ENCODE results near the gene GGCT. TPM values are rescaled to one million over a fixed set of nuclear protein-coding genes. Genes with fewer than 3 reads are reported as not detected.

Gene GGCT
- total RNA-seq, 1 donor from 2014 or later, result 160 TPM

GRCh38 chr7:30533886-30534285 is 29.3 kb upstream of the GGCT start:
- Histone ChIP-seq H3K79me2 (ENCODE audit: low read depth) (no peaks in the 10 kb centered on the region), H3K9me3 (ENCODE audit: low read depth) (no peaks in the 10 kb centered on the region), H4K20me1 (ENCODE audit: low read depth) (no peaks in the 10 kb centered on the region), H2AFZ (replicated peaks) (no peak overlapping the region), H3K4me2 (no peak overlapping the region), H3K4me1 (no peaks in the 10 kb centered on the region), H3K36me3 (no peaks in the 10 kb centered on the region), H3K27me3 (no peaks in the 10 kb centered on the region), H3K9ac (no peak overlapping the region), H3F3A (ENCODE audit: low read depth) (no peaks in the 10 kb centered on the region), H3K27ac (no peak overlapping the region), H3K4me3 (no peak overlapping the region)
- Mint-ChIP-seq H3K27ac (no peak overlapping the region), H3K36me3 (peaks cover 13% of the 10 kb centered on the region), H3K4me1 (no peaks in the 10 kb centered on the region), H3K4me3 (no peak overlapping the region), H3K27me3 (ENCODE audit: insufficient read depth, low read depth) (no peaks in the 10 kb centered on the region), H3K9me3 (peaks cover 8% of the 10 kb centered on the region)
- DNase-seq (ENCODE audit: low spot score), result no peak
- TF ChIP-seq EZH2 (IDR thresholded peaks at IDR 0.05) (no peak), EZH2phosphoT487 (IDR thresholded peaks at IDR 0.05) (no peak), CTCF (IDR thresholded peaks at IDR 0.05) (no peak)

GRCh38 chr7:30531286-30531685 is 26.7 kb upstream of the GGCT start:
- Mint-ChIP-seq H3K9me3 (no peaks in the 10 kb centered on the region), H3K4me1 (no peaks in the 10 kb centered on the region), H3K27ac (no peak overlapping the region), H3K36me3 (peaks cover 4% of the 10 kb centered on the region), H3K4me3 (no peak overlapping the region), H3K27me3 (ENCODE audit: insufficient read depth, low read depth) (no peaks in the 10 kb centered on the region)
- no peaks in the 10 kb centered on the region for H3K4me1 ChIP-seq
- H3K27me3 ChIP-seq, result no peaks in the 10 kb centered on the region
- no peak overlapping the region for H3K4me3 ChIP-seq
- no peak for DNase-seq (ENCODE audit: low spot score)
- H3F3A ChIP-seq (ENCODE audit: low read depth), result no peaks in the 10 kb centered on the region
- no peaks in the 10 kb centered on the region for H3K79me2 ChIP-seq (ENCODE audit: low read depth)
- H3K9ac ChIP-seq, result no peak overlapping the region
- H3K4me2 ChIP-seq, result no peak overlapping the region
- TF ChIP-seq EZH2 (IDR thresholded peaks at IDR 0.05) (no peak), EZH2phosphoT487 (IDR thresholded peaks at IDR 0.05) (no peak), CTCF (IDR thresholded peaks at IDR 0.05) (no peak)
- no peaks in the 10 kb centered on the region for H4K20me1 ChIP-seq (ENCODE audit: low read depth)
- H3K27ac ChIP-seq, result no peak overlapping the region
- H2AFZ ChIP-seq (replicated peaks), result no peak overlapping the region
- H3K9me3 ChIP-seq (ENCODE audit: low read depth), result no peaks in the 10 kb centered on the region
- no peaks in the 10 kb centered on the region for H3K36me3 ChIP-seq

GRCh38 chr7:30530373-30530772 is 25.7 kb upstream of the GGCT start:
- no peaks in the 10 kb centered on the region for H3F3A ChIP-seq (ENCODE audit: low read depth)
- no peak for DNase-seq (ENCODE audit: low spot score)
- no peaks in the 10 kb centered on the region for H3K79me2 ChIP-seq (ENCODE audit: low read depth)
- no peaks in the 10 kb centered on the region for H3K4me1 ChIP-seq
- no peaks in the 10 kb centered on the region for H3K27me3 ChIP-seq
- H3K27ac ChIP-seq, result no peak overlapping the region
- no peaks in the 10 kb centered on the region for H4K20me1 ChIP-seq (ENCODE audit: low read depth)
- H3K36me3 ChIP-seq, result no peaks in the 10 kb centered on the region
- TF ChIP-seq CTCF (IDR thresholded peaks at IDR 0.05) (no peak), EZH2phosphoT487 (IDR thresholded peaks at IDR 0.05) (no peak), EZH2 (IDR thresholded peaks at IDR 0.05) (no peak)
- H3K36me3 Mint-ChIP-seq, result peaks cover 4% of the 10 kb centered on the region
- peaks cover 2% of the 10 kb centered on the region for H3K27me3 Mint-ChIP-seq (ENCODE audit: insufficient read depth, low read depth)
- peaks cover 2% of the 10 kb centered on the region for H3K4me1 Mint-ChIP-seq
- H3K4me3 Mint-ChIP-seq, result no peak overlapping the region
- H3K9me3 Mint-ChIP-seq, result no peaks in the 10 kb centered on the region
- no peak overlapping the region for H3K4me3 ChIP-seq
- no peak overlapping the region for H3K27ac Mint-ChIP-seq
- H3K9me3 ChIP-seq (ENCODE audit: low read depth), result no peaks in the 10 kb centered on the region
- H2AFZ ChIP-seq (replicated peaks), result no peak overlapping the region
- no peak overlapping the region for H3K4me2 ChIP-seq
- no peak overlapping the region for H3K9ac ChIP-seq

Measured in neural progenitor cell (in vitro differentiated cells).